ENCODE measurements around the gene APBA2.

- no peak for TF ChIP-seq POLR2A (IDR thresholded peaks at IDR 0.05; ENCODE audit: low read length)
- no peak for TF ChIP-seq GATA1 (IDR thresholded peaks at IDR 0.05; ENCODE audit: low read depth, low read length)
These were observed 60.0 kb downstream of the APBA2 start for GRCh38 chr15:28945626-28946230.
